ENCODE results near the gene SLC22A15. TPM values are rescaled to one million over a fixed set of nuclear protein-coding genes. Genes with fewer than 3 reads are reported as not detected.
"Not testable (repeated sequence)": the region's sequence is repeated elsewhere in the genome, so short reads cannot be mapped to it uniquely, and the experiment has no call there.

Gene SLC22A15
- total RNA-seq, 1 donor from 2014 or later = 9.8 TPM

DNA sequence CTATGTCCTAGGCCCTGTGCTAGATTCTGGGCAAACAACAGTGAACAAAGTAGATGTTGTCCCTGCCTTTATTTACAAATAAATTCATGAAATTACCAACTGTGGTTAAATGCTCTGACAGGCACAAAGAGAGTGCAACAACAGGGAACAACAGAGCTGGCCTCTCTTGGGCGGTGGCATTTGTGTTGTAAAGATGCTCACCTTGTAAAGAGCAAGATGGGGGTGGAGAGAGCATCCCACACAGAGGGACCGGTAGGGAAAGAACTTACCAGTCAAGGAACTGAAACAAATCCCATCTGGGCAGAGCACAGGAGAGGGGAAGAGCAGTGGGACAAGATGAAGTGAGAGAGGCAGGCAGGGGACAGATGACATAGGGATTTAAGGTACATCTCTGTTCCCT lies 21.6 kb upstream of the SLC22A15 start:
- Mint-ChIP-seq H3K9me3 (ENCODE audit: low read depth) (no peaks in the 10 kb centered on the region), H3K36me3 (ENCODE audit: low read depth) (peaks cover 1% of the 10 kb centered on the region), H3K4me3 (ENCODE audit: unreplicated experiment) (no peak overlapping the region), H3K27me3 (ENCODE audit: low read depth) (peaks cover 33% of the 10 kb centered on the region), H3K4me1 (ENCODE audit: low read depth) (no peaks in the 10 kb centered on the region), H3K27ac (ENCODE audit: unreplicated experiment) (no peak overlapping the region)
- TF ChIP-seq, protein P1, sequence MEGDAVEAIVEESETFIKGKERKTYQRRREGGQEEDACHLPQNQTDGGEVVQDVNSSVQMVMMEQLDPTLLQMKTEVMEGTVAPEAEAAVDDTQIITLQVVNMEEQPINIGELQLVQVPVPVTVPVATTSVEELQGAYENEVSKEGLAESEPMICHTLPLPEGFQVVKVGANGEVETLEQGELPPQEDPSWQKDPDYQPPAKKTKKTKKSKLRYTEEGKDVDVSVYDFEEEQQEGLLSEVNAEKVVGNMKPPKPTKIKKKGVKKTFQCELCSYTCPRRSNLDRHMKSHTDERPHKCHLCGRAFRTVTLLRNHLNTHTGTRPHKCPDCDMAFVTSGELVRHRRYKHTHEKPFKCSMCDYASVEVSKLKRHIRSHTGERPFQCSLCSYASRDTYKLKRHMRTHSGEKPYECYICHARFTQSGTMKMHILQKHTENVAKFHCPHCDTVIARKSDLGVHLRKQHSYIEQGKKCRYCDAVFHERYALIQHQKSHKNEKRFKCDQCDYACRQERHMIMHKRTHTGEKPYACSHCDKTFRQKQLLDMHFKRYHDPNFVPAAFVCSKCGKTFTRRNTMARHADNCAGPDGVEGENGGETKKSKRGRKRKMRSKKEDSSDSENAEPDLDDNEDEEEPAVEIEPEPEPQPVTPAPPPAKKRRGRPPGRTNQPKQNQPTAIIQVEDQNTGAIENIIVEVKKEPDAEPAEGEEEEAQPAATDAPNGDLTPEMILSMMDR (IDR thresholded peaks at IDR 0.05) = no peak
- no peak for DNase-seq (ENCODE audit: low spot score)

DNA sequence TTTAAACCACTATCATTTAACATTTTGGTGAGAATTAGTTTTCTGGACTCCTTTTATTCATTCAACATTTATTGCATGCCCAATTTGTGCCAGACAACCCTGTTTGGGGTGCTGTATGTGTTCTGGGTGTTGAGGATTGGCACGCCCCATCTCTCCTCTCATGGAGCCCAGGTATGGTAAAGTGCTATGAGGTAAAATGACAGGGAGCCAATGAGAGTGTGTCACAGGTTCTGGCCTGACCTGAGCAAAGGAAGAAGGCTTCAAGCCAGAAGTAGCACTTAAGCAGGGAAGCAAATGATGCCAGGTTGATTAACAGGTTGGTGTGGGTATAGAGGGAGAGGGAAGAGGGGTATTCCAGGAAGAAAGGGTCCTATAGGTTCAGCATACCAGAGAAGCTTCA lies 21.1 kb upstream of the SLC22A15 start:
- Mint-ChIP-seq H3K27me3 (ENCODE audit: low read depth) (peaks cover 31% of the 10 kb centered on the region), H3K4me3 (ENCODE audit: unreplicated experiment) (no peak overlapping the region), H3K9me3 (ENCODE audit: low read depth) (no peaks in the 10 kb centered on the region), H3K27ac (ENCODE audit: unreplicated experiment) (no peak overlapping the region), H3K4me1 (ENCODE audit: low read depth) (no peaks in the 10 kb centered on the region), H3K36me3 (ENCODE audit: low read depth) (peaks cover 1% of the 10 kb centered on the region)
- no peak for DNase-seq (ENCODE audit: low spot score)
- TF ChIP-seq, protein P1 (IDR thresholded peaks at IDR 0.05) = no peak

GRCh38 chr1:115958866-115959265 lies 17.4 kb upstream of the SLC22A15 start:
- Mint-ChIP-seq H3K4me1 (ENCODE audit: low read depth) (peaks cover 6% of the 10 kb centered on the region), H3K36me3 (ENCODE audit: low read depth) (peaks cover 3% of the 10 kb centered on the region)
- TF ChIP-seq, protein P1 (IDR thresholded peaks at IDR 0.05) = no peak

GRCh38 chr1:115969509-115969908 lies 6.8 kb upstream of the SLC22A15 start:
- no peak for DNase-seq (ENCODE audit: low spot score)
- Mint-ChIP-seq H3K4me3 (ENCODE audit: unreplicated experiment) (no peak overlapping the region), H3K36me3 (ENCODE audit: low read depth) (peaks cover 2% of the 10 kb centered on the region), H3K9me3 (ENCODE audit: low read depth) (no peaks in the 10 kb centered on the region), H3K27ac (ENCODE audit: unreplicated experiment) (no peak overlapping the region), H3K27me3 (ENCODE audit: low read depth) (peaks cover 39% of the 10 kb centered on the region), H3K4me1 (ENCODE audit: low read depth) (no peaks in the 10 kb centered on the region)
- TF ChIP-seq, protein P1 (IDR thresholded peaks at IDR 0.05) = no peak

More at GRCh38 chr1:115958866-115959265, 17.4 kb upstream of the SLC22A15 start:
- H3K9me3 Mint-ChIP-seq (ENCODE audit: low read depth) = no peaks in the 10 kb centered on the region
- DNase-seq (ENCODE audit: low spot score) = no peak
- H3K4me3 Mint-ChIP-seq (ENCODE audit: unreplicated experiment) = no peak overlapping the region
- H3K27ac Mint-ChIP-seq (ENCODE audit: unreplicated experiment) = no peak overlapping the region
- H3K27me3 Mint-ChIP-seq (ENCODE audit: low read depth) = peaks cover 45% of the 10 kb centered on the region

GRCh38 chr1:115971778-115972177 lies 4.5 kb upstream of the SLC22A15 start:
- not testable (repeated sequence) for H3K27ac Mint-ChIP-seq (ENCODE audit: unreplicated experiment); H3K4me3 Mint-ChIP-seq (ENCODE audit: unreplicated experiment); H3K4me1 Mint-ChIP-seq (ENCODE audit: low read depth); H3K36me3 Mint-ChIP-seq (ENCODE audit: low read depth); DNase-seq (ENCODE audit: low spot score); H3K9me3 Mint-ChIP-seq (ENCODE audit: low read depth)
- H3K27me3 Mint-ChIP-seq (ENCODE audit: low read depth) = peaks cover 19% of the 10 kb centered on the region

DNA sequence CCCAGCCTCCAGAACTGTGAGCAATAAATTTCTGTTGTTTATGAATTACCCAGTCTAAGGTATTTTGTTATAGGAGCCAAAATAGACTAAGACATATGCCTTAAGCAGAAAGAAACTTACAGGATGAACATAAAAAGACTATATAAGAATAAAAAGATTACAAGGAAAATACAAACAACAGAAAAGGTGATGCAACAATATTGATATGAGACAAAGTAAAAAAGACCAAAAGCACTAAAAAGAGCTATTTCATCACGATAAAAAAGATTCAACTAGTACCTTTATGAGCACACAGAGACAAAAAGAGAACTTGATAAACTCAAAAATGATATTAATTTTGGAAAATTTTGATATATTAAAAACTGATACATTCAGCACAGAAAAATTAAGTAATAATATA lies 3.2 kb upstream of the SLC22A15 start:
- H3K9me3 Mint-ChIP-seq (ENCODE audit: low read depth) = no peaks in the 10 kb centered on the region
- no peaks in the 10 kb centered on the region for H3K36me3 Mint-ChIP-seq (ENCODE audit: low read depth)
- no peak for DNase-seq (ENCODE audit: low spot score)
- TF ChIP-seq, protein P1 (IDR thresholded peaks at IDR 0.05) = no peak
- H3K4me1 Mint-ChIP-seq (ENCODE audit: low read depth) = peaks cover 18% of the 10 kb centered on the region
- no peak overlapping the region for H3K27ac Mint-ChIP-seq (ENCODE audit: unreplicated experiment)
- H3K27me3 Mint-ChIP-seq (ENCODE audit: low read depth) = peaks cover 14% of the 10 kb centered on the region
- no peak overlapping the region for H3K4me3 Mint-ChIP-seq (ENCODE audit: unreplicated experiment)

Data from chondrocyte (in vitro differentiated cells).